Inflammatory macrophage (primary cell): ENCODE measurements around the gene MGA.
A peak's percentile ranks its signal among the peaks of the same experiment; 100 is the strongest.

ENCODE experiments used
- DNase-seq, 2 donors: peaks; one replicate each; pipeline ENCODE4 v3.0.0-alpha.2; 2020 to 2022
- total RNA-seq, 18 experiments: gene quantifications; one replicate each; lab custom pipeline; 2026; ENCODE audit warnings: mixed read lengths in 6 of 18, inconsistent platforms in 2 of 18; lab: John Stamatoyannopoulos, UW

The MGA gene
- total RNA-seq = 41.5 to 191 (median 109) reads per million in 18 experiments

DNA sequence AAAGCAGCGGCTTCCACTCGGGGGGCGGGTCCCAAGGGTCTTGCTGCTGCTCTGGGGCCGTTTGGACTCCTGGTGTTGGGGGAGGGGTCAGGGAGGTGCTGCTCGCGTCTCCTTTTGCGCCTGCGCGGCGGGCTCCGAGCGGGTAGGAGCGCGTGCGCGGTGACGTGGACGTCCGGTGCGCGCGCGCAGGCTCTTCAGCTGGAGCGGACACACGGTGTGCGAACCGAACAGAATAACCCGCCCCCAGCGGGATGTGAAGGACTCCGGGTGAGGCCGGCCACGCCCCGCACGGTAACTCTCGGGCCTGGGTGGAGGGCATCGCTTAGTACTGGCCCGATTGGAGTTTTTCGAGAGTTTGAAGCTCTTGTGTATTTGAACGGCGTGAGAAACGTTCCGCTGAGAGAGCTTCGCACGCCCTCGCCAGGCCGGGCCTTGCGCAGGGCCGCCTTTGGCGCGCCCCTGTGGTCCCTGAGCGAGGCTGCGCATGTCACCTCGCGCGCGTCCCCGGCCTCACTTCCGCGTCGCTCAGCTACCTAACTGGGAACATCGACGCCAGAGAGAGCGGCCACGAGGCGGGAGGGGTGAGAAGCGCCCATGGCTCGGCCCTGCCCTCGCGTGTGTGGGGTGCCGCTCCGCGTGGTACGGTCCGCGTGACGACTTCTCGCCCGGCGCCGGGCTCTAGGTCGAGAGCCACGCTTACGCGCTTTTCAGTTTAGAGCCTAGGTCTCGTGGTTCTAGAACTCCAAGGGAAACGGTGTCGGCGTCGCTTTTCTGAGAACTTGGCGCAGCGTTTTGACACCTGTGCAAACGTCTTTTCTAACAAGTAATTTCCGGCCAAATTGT, at the start of gene MGA:
Gene MGA, plus strand, starts transcription at position 171 of the 843 bp plus-strand sequence.
- peak; percentile 92 to 97 for DNase-seq

- DNase-seq = no peak
Measured at GRCh38 chr15:41620536-41621199, 39.5 kb upstream of the MGA start.

DNA sequence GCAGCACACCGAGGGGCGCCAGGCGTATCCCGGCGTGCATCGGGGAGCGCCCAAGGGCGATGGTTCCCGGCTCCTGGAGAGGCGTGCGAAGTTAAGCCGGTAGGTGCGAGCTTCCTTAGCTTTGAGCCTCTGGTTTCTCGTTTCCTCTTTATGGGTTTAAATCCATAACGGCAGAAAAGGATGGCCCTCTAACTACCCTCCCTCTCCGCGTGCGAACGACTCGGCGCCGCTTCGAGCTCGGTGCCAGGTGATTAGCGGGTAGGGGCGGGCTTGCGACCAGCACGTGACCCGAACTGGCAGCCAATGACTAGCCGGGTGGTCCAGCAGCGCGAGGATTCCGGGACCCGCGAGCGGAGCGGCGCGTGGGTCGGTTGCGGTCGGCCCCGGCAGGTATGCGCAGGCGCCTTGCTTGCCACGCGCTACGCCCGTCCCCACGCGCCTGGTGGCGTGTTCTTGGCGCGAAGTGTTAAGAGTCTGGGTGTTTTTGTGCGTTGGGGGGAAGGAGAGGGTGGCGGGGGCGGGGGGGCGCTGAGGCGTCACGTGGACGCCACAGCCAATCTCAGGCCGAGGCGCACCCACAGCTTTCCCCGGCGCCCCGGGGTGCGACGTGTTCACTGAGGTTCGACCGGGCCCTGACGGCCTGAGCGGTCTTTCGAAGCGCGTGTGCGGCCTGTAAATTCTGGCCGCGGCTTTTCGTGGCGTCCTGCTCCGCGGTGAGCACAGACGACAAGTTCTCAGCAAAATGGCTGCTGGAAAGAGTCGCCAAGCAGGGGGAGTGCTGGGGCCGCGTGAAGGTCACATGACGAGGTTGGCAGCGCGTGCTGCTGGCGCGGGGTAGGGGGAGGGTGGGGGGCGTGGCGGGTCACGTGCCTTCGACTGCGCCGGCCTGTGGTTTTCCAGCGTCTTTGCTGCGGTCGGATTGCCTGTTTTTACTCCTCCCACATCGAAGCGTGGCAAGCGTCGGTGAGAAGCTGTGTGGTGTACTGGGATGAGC, 38.7 kb upstream of the MGA start:
- peak; percentile 68 to 76 for DNase-seq

- DNase-seq = no peak
Measured at GRCh38 chr15:41622901-41623300, 37.3 kb upstream of the MGA start.

GRCh38 chr15:41627203-41627602, 33.0 kb upstream of the MGA start:
- DNase-seq = no peak

GRCh38 chr15:41629463-41629862, 30.7 kb upstream of the MGA start:
- DNase-seq = peak; percentile 71 to 90

- no peak for DNase-seq
Measured at GRCh38 chr15:41629883-41630282, 30.3 kb upstream of the MGA start.

DNA sequence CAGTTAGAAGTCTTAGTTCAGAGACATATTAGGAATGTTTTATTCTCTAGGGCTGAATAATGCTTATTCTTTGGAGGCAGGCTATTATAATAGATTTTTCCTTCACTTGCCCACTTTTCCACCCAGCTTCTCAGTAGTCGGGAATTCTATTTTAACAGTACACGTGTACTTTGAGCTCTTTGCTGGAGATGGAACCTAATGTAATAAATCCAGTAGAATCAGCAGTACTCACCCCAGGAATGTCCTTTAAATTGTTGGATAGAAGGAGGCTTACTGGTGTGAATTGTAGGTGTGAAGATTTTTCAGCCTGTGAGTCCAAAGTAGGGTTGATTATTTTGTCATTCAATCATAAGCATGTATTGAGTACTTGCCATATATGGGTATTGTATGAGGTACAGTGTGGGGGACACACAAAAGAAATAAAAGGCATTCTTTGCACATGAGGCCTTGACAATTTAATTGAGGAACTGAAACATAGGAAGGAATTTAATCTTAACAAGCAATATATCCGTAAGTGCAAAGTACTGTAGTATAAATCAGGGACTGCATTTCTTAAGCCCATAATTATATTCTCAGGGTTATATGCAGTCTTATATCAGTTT, 29.5 kb upstream of the MGA start:
- DNase-seq = peak in 1 of 2 donors; percentile 32

- DNase-seq = no peak
Measured at GRCh38 chr15:41631880-41632470, 28.2 kb upstream of the MGA start.

DNA sequence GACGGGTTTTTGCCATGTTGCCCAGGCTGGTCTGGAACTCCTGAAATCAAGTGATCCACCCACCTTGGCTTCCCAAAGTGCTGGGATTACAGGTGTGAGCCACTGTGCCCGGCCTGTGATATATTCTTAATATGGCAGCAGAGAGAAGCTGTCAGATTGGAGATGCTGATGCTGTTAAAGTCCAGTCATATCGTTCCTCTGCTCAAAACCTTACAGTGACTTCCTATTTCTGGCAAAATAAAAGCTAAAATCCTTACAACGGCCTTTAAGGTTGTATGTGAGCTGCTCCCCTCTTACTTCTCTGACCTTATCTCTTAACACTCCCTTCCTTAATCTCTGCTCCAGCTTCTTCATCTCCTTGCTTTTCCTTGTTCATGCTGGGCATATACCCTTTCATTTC, 26.6 kb upstream of the MGA start:
- peak; percentile 14 to 25 for DNase-seq

DNA sequence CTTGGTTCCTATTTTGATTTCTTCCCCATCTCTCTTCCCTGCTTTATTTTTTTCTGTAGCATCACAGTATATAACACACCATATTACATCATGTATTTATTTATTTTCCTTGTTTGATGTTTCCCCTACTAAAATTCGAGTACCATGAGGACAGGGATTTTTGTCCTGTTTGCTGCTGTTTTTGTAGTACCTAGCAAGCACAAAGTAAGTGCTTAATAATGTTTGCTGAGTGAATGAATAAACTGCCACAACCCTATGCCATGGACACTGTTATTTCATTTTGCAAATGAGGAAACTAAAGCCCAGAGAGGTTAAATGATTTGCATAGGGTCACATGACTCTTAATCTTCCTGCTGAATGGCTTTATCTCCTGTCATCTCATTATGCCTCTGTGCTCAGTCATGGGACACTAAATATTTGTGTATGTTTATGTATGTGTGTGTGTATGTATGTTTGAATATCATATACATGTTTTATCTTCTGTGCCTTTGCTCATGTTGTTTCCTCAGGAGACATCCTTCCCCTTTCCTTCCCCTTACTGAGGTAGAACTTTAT, 26.1 kb upstream of the MGA start:
- peak; percentile 46 to 67 for DNase-seq

- no peak for DNase-seq
Measured at GRCh38 chr15:41637086-41637485, 23.1 kb upstream of the MGA start.

- no peak for DNase-seq
Measured at GRCh38 chr15:41640985-41641384, 19.2 kb upstream of the MGA start.

GRCh38 chr15:41647262-41647661, 12.9 kb upstream of the MGA start:
- peak; percentile 31 to 84 for DNase-seq

GRCh38 chr15:41648097-41648496, 12.1 kb upstream of the MGA start:
- no peak for DNase-seq

DNA sequence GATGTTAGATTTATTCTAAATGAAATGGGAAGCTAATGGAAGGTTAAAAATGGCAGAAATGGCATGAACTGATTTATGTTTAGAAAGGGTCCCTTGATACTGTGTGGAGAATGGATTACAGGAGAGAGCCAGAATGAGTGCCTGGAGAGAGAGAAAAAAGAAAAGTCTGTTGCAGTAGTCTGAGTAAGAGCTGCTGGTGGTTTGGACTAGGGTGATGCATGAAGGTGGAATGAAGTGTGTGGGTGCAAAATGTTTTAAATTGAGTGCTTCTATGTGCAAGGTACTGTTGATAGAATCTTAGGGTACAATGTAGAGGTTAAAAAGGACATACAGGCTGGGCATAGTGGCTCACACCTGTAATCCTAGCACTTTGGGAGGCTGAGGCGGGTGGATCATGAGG, 11.4 kb upstream of the MGA start:
- no peak for DNase-seq

DNA sequence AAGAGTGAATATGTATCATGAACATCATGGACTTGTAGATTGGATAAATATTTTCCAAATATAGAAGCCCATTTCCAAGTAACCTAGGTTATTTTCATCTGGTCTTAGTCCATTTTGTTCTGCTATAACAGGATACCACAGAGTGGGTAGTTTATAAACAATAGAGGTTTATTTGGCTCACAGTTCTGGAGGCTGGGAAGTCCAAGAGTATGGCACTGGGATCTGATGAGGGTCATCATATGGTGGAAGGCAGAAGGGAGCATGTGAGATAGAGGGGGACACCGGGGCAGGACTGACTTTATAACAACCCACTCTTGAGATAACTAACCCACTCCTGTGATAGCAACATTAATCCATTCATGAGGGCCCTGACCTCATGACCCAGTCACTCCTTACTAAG, 9.4 kb upstream of the MGA start:
- no peak for DNase-seq

DNA sequence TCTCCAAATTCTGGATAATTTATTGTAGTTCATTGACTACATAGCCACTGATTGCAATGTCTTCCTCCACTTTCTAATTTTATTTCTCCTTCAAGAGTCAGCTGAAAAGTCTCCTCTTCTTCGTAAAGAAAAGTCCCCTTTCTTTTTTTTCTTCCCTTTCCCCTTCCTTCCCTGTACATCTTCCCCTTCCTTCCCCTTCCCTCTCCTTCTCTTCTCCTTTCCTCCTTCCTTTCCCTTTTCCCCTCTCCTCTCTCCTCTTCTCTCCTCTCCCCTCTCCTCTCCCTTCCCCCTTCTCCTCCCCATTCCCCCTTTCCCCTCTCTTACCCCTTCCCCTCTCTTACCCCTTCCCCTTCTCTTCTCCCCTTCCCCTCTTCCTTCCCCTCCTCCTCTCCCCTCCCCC, 8.8 kb upstream of the MGA start:
- no peak for DNase-seq

DNA sequence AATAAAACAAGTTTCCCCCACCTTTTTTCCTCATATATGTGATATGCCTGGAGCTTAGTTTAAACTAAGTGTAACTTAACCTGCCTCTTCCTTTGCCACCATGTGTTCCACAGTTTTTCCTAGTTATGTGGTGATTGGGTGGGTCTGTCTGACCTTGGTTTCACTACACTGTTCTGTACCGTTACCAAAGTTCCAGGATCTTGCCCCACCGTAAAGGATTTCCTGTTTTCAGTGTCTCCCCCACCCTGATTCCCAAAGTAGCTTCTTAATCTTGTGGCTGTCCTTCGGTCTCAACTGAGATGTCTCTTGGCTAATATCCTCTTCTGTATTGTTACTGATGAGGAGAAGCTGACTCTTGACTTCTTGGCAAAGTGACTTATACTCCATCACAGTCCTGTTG, 6.4 kb upstream of the MGA start:
- DNase-seq = peak in 1 of 2 donors; percentile 25

DNA sequence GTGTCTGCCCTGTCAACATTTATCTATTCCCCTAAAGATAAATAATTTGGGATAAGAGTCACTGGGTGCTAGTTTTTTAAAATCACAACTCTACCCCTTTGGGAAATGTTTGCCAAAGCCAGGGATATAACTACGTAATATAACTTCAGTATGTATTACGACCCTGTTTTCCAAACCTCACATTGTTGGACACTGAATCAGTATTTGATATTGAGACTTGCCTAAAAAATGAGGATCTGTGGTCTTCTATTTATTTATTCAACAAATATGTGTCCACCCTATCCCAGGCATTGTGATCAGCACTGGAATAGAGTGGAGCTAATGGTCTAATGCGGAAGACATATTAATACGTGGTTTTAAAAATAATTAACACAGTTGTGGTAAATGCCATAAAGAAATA, 4.5 kb upstream of the MGA start:
- DNase-seq = no peak

DNA sequence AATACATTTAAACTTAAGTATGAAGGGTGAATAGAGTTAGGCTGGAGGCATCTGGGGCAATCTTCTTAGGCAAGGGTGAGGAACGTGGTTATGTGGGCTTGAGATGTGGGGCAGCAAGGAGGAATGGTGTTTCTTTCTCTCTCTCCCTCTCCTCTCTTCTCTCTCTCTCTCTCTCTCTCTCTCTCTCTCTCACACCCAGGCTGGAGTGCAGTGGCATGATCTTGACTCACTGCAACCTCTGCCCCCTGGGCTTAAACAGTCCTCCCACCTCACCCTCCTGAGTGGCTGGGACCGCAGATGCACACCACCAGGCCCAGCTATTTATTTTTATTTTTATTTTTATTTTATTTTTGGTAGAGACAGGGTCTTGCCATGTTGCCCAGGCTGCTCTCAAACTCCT, 4.0 kb upstream of the MGA start:
- no peak for DNase-seq

GRCh38 chr15:41658689-41659088, 1.5 kb upstream of the MGA start:
- no peak for DNase-seq
